Naive thymus-derived CD4-positive, alpha-beta T cell (primary cell): ENCODE results near the gene MYCN. TPM values are rescaled to one million over a fixed set of nuclear protein-coding genes. Genes with fewer than 3 reads are reported as not detected.

ENCODE experiments used
- ATAC-seq: fragments of 150-1000 bp; cut with Tn5 transposase; 2 replicates; pipeline ENCODE4 v1.10.0; 2021; ENCODE audit warnings: mild to moderate bottlenecking, moderate library complexity
- CTCF ChIA-PET: fragments of 350-600 bp; sonication (Branson Sonifier 250); formaldehyde crosslinking; loops from one replicate; lab custom pipeline; 2021; ENCODE audit warnings: antibody characterized with exemption; lab: Charles Lee
- POLR2A ChIA-PET: fragments of 350-600 bp; sonication (Branson Sonifier 250); formaldehyde crosslinking; loops from one replicate; lab custom pipeline; 2021; ENCODE audit warnings: antibody characterized with exemption, inconsistent platforms; lab: Charles Lee
- DNase-seq, 9 donors: peaks; one replicate each; pipeline versions ENCODE4 v3.0.0 to v3.0.0-alpha.2; 2020 to 2022; ENCODE audit warnings: mixed read lengths in 1 of 9
- H3K27ac ChIP-seq: one replicate; pipeline ENCODE4 v1.7.0; 2013; ENCODE audit warnings: mild to moderate bottlenecking, low read depth, low read length, moderate library complexity
- H3K27me3 ChIP-seq, 2 donors: one replicate each; pipeline ENCODE4 v1.7.0; 2013; ENCODE audit warnings: low read length in 2 of 2, mild to moderate bottlenecking in 2 of 2, moderate library complexity in 2 of 2; ENCODE audit not compliant: control insufficient read depth in 2 of 2, insufficient read depth in 2 of 2
- H3K36me3 ChIP-seq, 3 experiments: 1 replicate in 2 of 3; 2 replicates in 1 of 3; pipeline ENCODE4 v1.7.0; 2013; ENCODE audit warnings: low read length in 3 of 3, mild to moderate bottlenecking in 3 of 3, moderate library complexity in 1 of 3; ENCODE audit not compliant: insufficient read depth in 3 of 3, control insufficient read depth in 2 of 3
- H3K4me1 ChIP-seq, 2 donors: one replicate each; pipeline ENCODE4 v1.7.0; 2013; ENCODE audit warnings: low read length in 2 of 2, mild to moderate bottlenecking in 2 of 2, moderate library complexity in 1 of 2; ENCODE audit not compliant: control insufficient read depth in 2 of 2, insufficient read depth in 2 of 2
- H3K4me3 ChIP-seq: 2 replicates; pipeline ENCODE4 v1.7.0; 2013; ENCODE audit warnings: mild to moderate bottlenecking, low read length
- H3K9me3 ChIP-seq, 3 experiments: 1 replicate in 2 of 3; 2 replicates in 1 of 3; pipeline ENCODE4 v1.7.0; 2013; ENCODE audit warnings: low read length in 3 of 3; ENCODE audit not compliant: control insufficient read depth in 2 of 3
- H3K27ac Mint-ChIP-seq, 9 donors: one replicate each; pipeline ENCODE4 v1.8.0; 2020 to 2022; ENCODE audit warnings: mixed read lengths in 9 of 9, mild to moderate bottlenecking in 8 of 9, moderate library complexity in 5 of 9, inconsistent platforms in 2 of 9
- H3K27me3 Mint-ChIP-seq, 5 donors: one replicate each; pipeline ENCODE4 v1.8.0; 2021 to 2022; ENCODE audit warnings: mixed read lengths in 5 of 5, mild to moderate bottlenecking in 1 of 5
- H3K36me3 Mint-ChIP-seq, 5 donors: one replicate each; pipeline ENCODE4 v1.8.0; 2020 to 2022; ENCODE audit warnings: mixed read lengths in 5 of 5, mild to moderate bottlenecking in 3 of 5, inconsistent platforms in 1 of 5
- H3K4me1 Mint-ChIP-seq, 7 donors: one replicate each; pipeline ENCODE4 v1.8.0; 2020 to 2022; ENCODE audit warnings: mixed read lengths in 7 of 7, mild to moderate bottlenecking in 3 of 7, inconsistent platforms in 1 of 7
- H3K4me3 Mint-ChIP-seq, 10 donors: one replicate each; pipeline ENCODE4 v1.8.0; 2020 to 2022; ENCODE audit warnings: mild to moderate bottlenecking in 10 of 10, mixed read lengths in 10 of 10, moderate library complexity in 6 of 10, inconsistent platforms in 2 of 10
- H3K9me3 Mint-ChIP-seq, 11 donors: one replicate each; pipeline ENCODE4 v1.8.0; 2020 to 2022; ENCODE audit warnings: mixed read lengths in 11 of 11, mild to moderate bottlenecking in 4 of 11, inconsistent platforms in 1 of 11, moderate library complexity in 1 of 11
- intact Hi-C, 2 donors: fragments of 100-400 bp; cut with micrococcal nuclease; formaldehyde crosslinking; loops; one replicate each; pipeline ENCODE4 v1.15.1; 2023
- polyA plus RNA-seq, 2 donors: library from polyadenylated mRNA; unstranded; fragments of 300-500 nt; fragmentation: Illumina TruSeq; gene quantifications; one replicate each; pipeline ENCODE4 v1.2.3, GENCODE V29; 2021
- total RNA-seq, 6 experiments: library from RNA in 5 of 6; stranded (reverse) in 5 of 6; gene quantifications; 1 replicate in 5 of 6; 2 replicates in 1 of 6; pipeline ENCODE4 v1.2.3 and lab custom pipeline; 2021 to 2026

Gene MYCN
- total and polyA plus RNA-seq, 7 experiments from 2014 or later, result 0.21 to 2.3 (median 0.47) TPM; not detected in 3

DNA sequence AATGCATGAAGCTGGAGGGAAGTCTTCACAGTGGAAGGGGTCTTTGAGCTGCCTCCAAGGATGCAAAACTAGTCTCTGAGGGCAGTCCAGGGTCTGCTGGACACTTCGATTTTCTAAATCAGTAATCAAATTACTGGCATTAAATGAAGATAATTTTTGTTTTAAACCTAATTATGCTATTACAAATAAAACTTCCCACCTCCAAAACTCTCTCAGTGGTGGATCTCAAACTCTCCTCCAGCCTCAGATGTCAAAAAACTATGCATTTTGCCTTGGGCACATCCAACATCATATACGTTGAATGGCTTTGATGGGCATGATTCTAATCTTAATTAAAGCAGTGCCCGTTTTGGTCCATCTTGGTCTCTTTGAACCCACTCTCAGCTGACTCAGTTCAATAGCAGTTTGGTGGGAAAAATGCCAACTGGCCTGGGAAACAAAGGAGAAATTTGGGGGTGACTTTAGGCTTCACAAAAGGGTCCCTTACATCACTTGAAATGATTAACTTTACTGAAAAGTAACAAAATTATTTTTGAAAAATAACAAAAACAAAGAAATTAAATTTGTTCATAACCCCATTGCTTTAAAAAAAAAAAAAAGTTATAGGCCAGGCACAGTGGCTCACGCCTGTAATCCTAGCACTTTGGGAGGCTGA is 5.9 kb upstream of the MYCN start:
- no peaks in the 10 kb centered on the region for H3K9me3 ChIP-seq
- intact Hi-C loops, result loop anchor here in 1 of 2 donors (10.0 kb wide), 1 partner anchor 300 kb away; no protein-coding TSS in a partner anchor
- no peaks in the 10 kb centered on the region for H3K36me3 ChIP-seq
- H3K4me3 ChIP-seq, result no peak overlapping the region
- ATAC-seq (no peak), DNase-seq (no peak)
- peaks cover 0 to 3% of the 10 kb centered on the region in 2 donors for H3K4me1 ChIP-seq
- H3K27ac ChIP-seq, result no peak overlapping the region
- Mint-ChIP-seq H3K9me3 (peaks cover 0 to 1% (median 0%) of the 10 kb centered on the region in 11 donors), H3K4me3 (no peak overlapping the region), H3K36me3 (peaks cover 0 to 4% (median 0%) of the 10 kb centered on the region in 5 donors), H3K27me3 (peaks cover 34 to 42% (median 36%) of the 10 kb centered on the region in 5 donors), H3K27ac (no peak overlapping the region), H3K4me1 (peaks cover 0 to 8% (median 5%) of the 10 kb centered on the region in 7 donors)
- H3K27me3 ChIP-seq, result no peaks in the 10 kb centered on the region
- ChIA-PET POLR2A (no interaction called here), CTCF (no interaction called here)

DNA sequence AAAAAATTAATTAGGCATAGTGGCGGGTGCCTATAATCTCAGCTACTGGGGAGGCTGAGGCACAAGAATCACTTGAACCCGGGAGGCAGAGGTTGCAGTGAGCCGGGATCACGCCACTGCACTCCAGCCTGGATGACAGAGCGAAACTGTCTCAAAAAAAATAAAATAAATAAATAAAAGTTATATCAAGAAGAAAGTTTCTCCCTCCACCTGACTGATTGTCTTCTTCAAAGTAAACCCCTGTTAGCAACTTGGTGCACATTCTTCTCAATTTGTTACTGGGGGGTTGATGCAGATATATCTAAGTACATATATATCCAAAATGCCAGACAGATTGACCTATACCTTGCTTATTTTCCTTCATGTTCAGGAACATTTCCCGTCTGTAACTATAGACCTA is 5.2 kb upstream of the MYCN start:
- intact Hi-C loops, result loop anchor here in 1 of 2 donors (10.0 kb wide), 1 partner anchor 300 kb away; no protein-coding TSS in a partner anchor
- POLR2A ChIA-PET, result no interaction called here

DNA sequence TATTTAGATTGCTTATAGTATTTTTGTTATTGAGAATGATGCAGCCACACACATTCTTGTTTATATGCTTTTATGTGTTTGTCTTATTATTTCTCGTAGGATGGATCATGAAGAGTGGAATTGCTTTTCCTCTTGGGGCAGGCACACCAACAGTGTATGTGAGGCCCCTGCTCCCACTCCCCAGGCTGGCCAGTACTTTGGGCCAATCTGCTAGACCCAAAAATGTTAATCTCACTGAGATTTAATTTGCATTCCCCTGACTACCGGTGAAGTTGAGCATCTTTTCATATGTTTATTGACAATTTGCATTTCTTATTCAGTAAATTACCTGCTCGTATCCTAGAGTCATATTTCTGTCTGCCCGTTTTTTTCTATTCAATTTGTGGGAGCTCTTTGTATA is 4.7 kb upstream of the MYCN start:
- Histone ChIP-seq H3K4me3 (no peak overlapping the region), H3K9me3 (no peaks in the 10 kb centered on the region), H3K36me3 (no peaks in the 10 kb centered on the region), H3K27me3 (peaks cover 0 to under 1% of the 10 kb centered on the region in 2 donors), H3K4me1 (peaks cover 0 to 8% of the 10 kb centered on the region in 2 donors), H3K27ac (no peak overlapping the region)
- peaks cover 37 to 42% (median 40%) of the 10 kb centered on the region in 5 donors for H3K27me3 Mint-ChIP-seq
- CTCF ChIA-PET, result interaction anchor here (0.7 kb wide), 1 partner anchor 103 kb away, joined by 5 read pairs; no protein-coding TSS in a partner anchor
- no peak for ATAC-seq
- intact Hi-C loops, result loop anchor here in 1 of 2 donors (10.0 kb wide), 1 partner anchor 301 kb away; no protein-coding TSS in a partner anchor
- peaks cover 0 to 4% (median 0%) of the 10 kb centered on the region in 5 donors for H3K36me3 Mint-ChIP-seq
- no peak overlapping the region for H3K27ac Mint-ChIP-seq
- peaks cover 1 to 17% (median 9%) of the 10 kb centered on the region in 7 donors for H3K4me1 Mint-ChIP-seq
- no peak for DNase-seq
- H3K4me3 Mint-ChIP-seq, result no peak overlapping the region
- POLR2A ChIA-PET, result no interaction called here
- H3K9me3 Mint-ChIP-seq, result peaks cover 0 to 1% (median 0%) of the 10 kb centered on the region in 11 donors

More for the DNA sequence above, 5.2 kb upstream of the MYCN start:
- Mint-ChIP-seq H3K4me3 (no peak overlapping the region), H3K36me3 (peaks cover 0 to 4% (median 0%) of the 10 kb centered on the region in 5 donors), H3K4me1 (peaks cover 0 to 14% (median 8%) of the 10 kb centered on the region in 7 donors), H3K27ac (no peak overlapping the region), H3K9me3 (peaks cover 0 to 1% (median 0%) of the 10 kb centered on the region in 11 donors), H3K27me3 (peaks cover 36 to 42% (median 40%) of the 10 kb centered on the region in 5 donors)
- Histone ChIP-seq H3K27me3 (no peaks in the 10 kb centered on the region), H3K9me3 (no peaks in the 10 kb centered on the region), H3K4me3 (no peak overlapping the region), H3K27ac (no peak overlapping the region), H3K36me3 (no peaks in the 10 kb centered on the region), H3K4me1 (peaks cover 0 to 7% of the 10 kb centered on the region in 2 donors)
- CTCF ChIA-PET, result no interaction called here
- ATAC-seq (no peak), DNase-seq (no peak)

DNA sequence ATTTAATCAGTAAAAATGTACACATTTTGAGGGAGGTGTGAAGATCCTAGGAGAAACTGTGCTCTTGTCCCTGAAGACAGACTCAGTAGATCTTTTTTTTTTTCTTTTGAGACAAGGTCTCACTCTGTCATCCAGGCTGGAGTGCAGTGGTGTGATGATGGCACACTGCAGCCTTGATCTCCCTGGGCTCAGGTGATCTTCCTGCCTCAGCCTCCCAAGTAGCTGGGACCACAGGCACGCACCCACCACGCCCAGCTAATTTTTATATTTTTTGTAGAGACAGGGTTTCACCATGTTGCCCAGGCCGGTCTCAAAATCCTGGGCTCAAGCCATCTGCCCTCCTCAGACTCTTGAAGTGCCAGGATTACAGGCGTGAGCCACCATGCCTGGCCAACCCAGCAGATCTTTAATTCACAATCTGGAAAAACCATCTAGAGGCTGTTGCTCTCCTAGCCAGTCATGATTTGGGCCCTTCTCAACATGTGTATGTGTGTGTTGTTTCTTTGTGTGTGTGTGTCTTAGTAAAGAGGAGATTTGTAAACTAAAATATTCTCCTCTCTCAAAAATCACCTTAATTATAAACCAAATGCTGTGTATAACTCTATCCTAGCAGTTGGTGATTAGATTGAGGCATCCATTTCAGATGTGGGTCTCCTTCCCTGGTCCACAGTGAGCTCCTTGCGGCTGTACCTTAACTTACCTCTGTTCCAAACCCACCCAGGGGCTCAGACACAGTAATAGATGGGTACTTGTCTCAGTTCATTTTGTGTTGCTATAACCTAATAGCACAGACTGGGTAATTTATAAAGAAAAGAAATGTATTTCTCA is 3.9 kb upstream of the MYCN start:
- Mint-ChIP-seq H3K27ac (no peak overlapping the region), H3K27me3 (peaks cover 42 to 50% (median 43%) of the 10 kb centered on the region in 5 donors), H3K4me3 (no peak overlapping the region), H3K36me3 (peaks cover 0 to 4% (median 0%) of the 10 kb centered on the region in 5 donors), H3K4me1 (peaks cover 7 to 25% (median 12%) of the 10 kb centered on the region in 7 donors), H3K9me3 (no peaks in the 10 kb centered on the region)
- CTCF ChIA-PET, result interaction anchor here (0.7 kb wide), 1 partner anchor 102 kb away, joined by 5 read pairs; no protein-coding TSS in a partner anchor
- ATAC-seq (no peak), DNase-seq (no peak)
- no peaks in the 10 kb centered on the region for H3K36me3 ChIP-seq
- no peak overlapping the region for H3K27ac ChIP-seq
- intact Hi-C loops, result loop anchor here in 1 of 2 donors (10.0 kb wide), 1 partner anchor 302 kb away; no protein-coding TSS in a partner anchor
- peaks cover 0 to 16% of the 10 kb centered on the region in 2 donors for H3K4me1 ChIP-seq
- POLR2A ChIA-PET, result no interaction called here
- peaks cover 0 to 6% of the 10 kb centered on the region in 2 donors for H3K27me3 ChIP-seq
- H3K4me3 ChIP-seq, result no peak overlapping the region
- no peaks in the 10 kb centered on the region for H3K9me3 ChIP-seq

DNA sequence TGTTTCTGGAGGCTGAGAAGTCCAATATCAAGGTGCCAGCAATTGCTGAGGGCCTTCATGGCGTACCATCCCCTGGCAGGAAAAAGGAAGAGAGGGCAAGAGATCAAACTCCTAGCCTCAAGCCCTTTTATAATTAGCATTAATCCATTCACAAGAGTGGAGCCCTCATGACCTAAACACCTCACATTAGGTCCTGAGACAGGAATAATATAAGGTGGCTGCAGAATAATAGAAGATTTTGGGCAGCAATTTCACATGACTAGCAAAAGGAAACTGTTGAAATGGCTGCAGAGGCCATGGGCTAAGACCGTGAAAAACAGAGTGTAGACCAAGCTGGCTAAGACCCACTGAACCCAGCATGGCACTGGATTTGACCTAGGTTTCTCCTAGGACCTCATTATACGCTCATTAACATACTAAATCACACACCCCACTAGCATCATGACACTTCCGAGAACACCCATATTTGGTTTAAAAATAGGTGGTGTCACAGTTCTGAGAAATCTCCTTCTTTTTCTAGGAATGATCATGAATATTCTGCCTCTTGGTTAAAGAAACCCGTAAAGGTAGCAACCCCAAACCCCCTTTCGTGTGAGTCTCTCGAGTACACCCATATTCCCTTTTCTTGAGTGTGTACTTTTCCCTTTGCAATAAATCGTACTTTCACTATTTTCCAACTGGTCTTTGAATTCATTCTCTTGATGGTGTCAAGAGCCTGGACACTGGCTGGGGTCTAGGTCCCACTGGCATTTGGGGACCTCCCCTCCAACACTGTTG is 3.1 kb upstream of the MYCN start:
- no peak for DNase-seq
- Histone ChIP-seq H3K27me3 (peaks cover 0 to 6% of the 10 kb centered on the region in 2 donors), H3K4me1 (peaks cover 0 to 16% of the 10 kb centered on the region in 2 donors), H3K9me3 (no peaks in the 10 kb centered on the region), H3K4me3 (no peak overlapping the region), H3K36me3 (no peaks in the 10 kb centered on the region), H3K27ac (no peak overlapping the region)
- H3K27ac Mint-ChIP-seq, result no peak overlapping the region
- H3K4me3 Mint-ChIP-seq, result no peak overlapping the region
- peaks cover 7 to 25% (median 12%) of the 10 kb centered on the region in 7 donors for H3K4me1 Mint-ChIP-seq
- no peak for ATAC-seq
- POLR2A ChIA-PET, result no interaction called here
- H3K36me3 Mint-ChIP-seq, result peaks cover 0 to 4% (median 0%) of the 10 kb centered on the region in 5 donors
- peaks cover 42 to 55% (median 43%) of the 10 kb centered on the region in 5 donors for H3K27me3 Mint-ChIP-seq
- intact Hi-C loops, result loop anchor here in 1 of 2 donors (10.0 kb wide), 1 partner anchor 302 kb away; no protein-coding TSS in a partner anchor
- H3K9me3 Mint-ChIP-seq, result no peaks in the 10 kb centered on the region
- CTCF ChIA-PET, result no interaction called here
